T47D (cell line): ENCODE results near the gene HIBCH.

Source experiments
- DNase-seq, 2 experiments: peaks; one replicate each; pipeline versions ENCODE4 v3.0.0 to v3.0.0-alpha.2; 2011 to 2012; ENCODE audit warnings: low read depth in 1 of 2, low spot score in 1 of 2
- JUND ChIP-seq: IDR thresholded peaks from 2 replicates; pipeline ENCODE4 v1.6.1; 2012; ENCODE audit warnings: low read depth
- in situ Hi-C: cut with HindIII; loops from 2 replicates; pipeline ENCODE4 v1.10.0; 2016; ENCODE audit warnings: low sequenced_read_pairs, low pct_unique_long_range_greater_than_20kb

The HIBCH gene

GRCh38 chr2:190207930-190208329, 111.7 kb downstream of the HIBCH start:
- in situ Hi-C loops, result no loop called here
- no peak for TF ChIP-seq JUND
- no peak for DNase-seq

DNA sequence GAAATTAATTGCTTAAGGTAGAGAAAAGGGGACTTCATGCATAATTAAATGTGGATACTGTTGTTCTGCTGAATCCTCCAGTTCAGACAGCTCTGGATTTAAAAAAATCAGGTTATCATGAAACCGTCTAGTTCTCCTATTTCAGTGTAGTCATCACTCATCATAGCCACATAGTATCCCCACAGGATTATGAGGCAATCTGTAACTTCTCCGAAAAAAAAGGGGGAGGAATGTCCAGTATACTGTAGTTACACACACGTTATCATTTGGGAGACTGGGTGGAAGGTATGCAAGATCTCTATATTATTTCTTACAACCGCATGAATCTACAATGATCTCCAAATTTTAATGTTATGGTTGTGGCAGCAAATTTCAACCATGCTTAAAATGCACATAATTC, 114.0 kb downstream of the HIBCH start:
- TF ChIP-seq JUND, result no peak
- in situ Hi-C loops, result no loop called here
- no peak for DNase-seq

DNA sequence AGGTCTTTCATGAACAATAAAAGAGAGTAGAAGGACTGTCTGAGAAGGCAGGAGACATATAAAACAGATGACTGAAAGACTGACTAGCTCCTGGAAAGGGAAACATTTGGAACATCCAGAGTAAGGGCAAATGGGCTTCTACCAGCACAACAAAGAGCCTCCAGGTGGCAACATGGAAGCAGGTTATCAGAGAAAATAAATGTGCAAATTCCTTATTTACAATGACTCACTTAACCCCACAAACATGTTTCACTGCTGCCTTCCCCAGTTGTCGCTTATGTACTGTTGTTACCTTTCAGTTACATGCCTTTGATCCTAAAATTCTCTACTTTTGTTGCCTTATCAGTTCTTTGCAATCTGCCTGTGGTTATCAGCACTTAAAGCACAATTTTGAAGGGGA, 117.0 kb downstream of the HIBCH start:
- in situ Hi-C loops, result no loop called here

GRCh38 chr2:190202018-190202417, 117.6 kb downstream of the HIBCH start:
- in situ Hi-C loops, result no loop called here
- TF ChIP-seq JUND, result no peak
- DNase-seq, result no peak

More for the DNA sequence above, 117.0 kb downstream of the HIBCH start:
- no peak for TF ChIP-seq JUND
- DNase-seq, result no peak

- DNase-seq, result no peak
- no peak for TF ChIP-seq JUND
- in situ Hi-C loops, result no loop called here
Observed at GRCh38 chr2:190200603-190201002, 119.0 kb downstream of the HIBCH start.

DNA sequence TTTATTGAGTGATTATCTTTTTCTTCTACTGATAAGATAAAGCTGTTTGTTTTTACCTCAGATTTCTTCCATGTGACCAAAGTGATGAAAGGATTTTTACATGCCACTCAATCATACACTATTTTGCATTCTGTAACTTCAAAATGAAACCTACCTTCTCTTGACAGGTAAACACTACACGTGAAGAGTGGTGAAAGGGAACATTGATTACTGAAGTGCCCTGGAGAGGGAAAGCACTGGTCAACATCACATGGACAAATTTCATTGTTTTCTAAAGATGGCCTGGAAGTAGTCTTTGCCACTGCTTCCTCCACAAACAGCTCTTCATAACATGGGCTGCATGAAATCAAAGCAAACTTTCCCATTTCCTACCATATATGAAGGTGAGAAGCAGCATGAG, 120.1 kb downstream of the HIBCH start:
- no peak for DNase-seq
- no peak for TF ChIP-seq JUND
- in situ Hi-C loops, result no loop called here

- in situ Hi-C loops, result no loop called here
- TF ChIP-seq JUND, result no peak
- DNase-seq, result no peak
Observed at GRCh38 chr2:190199109-190199508, 120.5 kb downstream of the HIBCH start.

DNA sequence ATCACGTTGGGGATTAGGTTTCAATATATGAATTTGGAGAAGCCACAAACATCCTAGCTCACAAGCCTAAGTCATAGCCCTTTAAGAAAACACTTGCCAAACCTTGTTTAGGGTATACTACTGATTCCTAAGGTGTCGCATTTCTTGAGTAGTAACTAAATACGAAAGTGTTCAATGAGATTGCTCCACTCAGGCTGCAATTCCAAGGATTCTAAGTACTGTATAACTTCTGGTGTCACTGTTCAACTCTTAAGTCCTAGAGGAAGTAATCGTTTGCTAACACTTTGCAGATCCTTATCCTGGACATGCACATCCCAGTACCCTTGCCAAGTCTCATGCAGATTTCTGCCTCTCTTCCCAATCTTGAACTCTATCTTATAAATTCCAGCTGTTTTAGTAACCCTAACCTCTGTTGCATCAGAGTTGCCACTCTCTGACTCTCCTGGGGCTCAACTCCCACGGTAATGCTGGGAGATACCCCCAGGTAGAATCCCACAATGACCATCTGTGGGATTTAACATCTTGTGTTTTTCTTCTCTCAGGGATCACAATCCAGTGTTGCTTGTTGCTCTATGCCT, 122.4 kb downstream of the HIBCH start:
- DNase-seq, result no peak
- in situ Hi-C loops, result no loop called here
- TF ChIP-seq JUND, result no peak

DNA sequence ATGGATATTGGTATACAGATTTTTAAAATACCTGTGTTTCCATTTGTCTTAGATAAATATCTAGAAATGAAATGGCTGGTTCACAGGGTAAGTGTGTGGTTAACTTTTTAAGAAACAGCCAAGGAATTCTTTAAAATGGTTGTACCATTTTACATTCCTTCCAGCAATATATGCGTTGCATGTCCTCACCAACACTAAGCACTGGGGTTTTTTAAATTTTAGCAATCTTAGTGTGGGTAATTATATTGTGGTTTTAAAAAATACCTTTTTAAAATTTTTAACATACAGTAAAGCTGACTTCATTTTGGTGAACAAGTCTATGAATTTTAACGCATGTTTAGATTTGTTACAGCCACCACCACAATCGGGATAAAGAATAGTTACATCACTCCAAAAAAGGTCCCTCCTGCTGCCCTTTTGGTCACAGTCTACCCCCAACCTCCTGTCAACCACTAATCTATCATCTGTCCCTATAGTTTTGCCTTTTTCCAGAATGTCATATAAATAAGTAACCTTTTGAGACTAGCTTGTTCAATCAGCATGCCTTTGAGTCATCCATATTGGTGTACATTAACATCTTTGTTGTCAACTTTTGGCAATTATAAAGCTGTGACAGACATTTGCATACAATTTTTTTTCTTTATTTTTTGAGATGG, 129.0 kb downstream of the HIBCH start:
- in situ Hi-C loops, result no loop called here
- no peak for DNase-seq
- no peak for TF ChIP-seq JUND

DNA sequence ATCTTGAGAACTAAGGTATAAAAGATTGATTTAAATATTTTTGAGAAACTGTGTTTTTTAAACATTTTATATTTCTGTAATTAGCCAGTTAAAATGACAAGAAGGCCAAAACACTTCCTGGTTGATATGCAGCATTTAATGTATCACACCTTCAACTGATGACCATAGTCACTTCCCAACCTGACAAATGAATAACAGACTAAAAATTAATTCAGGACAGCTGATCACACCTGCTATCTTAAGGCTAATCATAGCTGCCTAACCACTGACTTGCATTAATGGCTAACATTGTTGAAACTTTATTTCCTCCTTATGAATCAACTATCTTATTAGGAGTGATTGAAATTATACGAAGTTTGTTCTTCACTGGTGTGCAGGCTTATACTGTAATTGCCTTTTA, 131.3 kb downstream of the HIBCH start:
- in situ Hi-C loops, result no loop called here
- TF ChIP-seq JUND, result no peak
- no peak for DNase-seq

DNA sequence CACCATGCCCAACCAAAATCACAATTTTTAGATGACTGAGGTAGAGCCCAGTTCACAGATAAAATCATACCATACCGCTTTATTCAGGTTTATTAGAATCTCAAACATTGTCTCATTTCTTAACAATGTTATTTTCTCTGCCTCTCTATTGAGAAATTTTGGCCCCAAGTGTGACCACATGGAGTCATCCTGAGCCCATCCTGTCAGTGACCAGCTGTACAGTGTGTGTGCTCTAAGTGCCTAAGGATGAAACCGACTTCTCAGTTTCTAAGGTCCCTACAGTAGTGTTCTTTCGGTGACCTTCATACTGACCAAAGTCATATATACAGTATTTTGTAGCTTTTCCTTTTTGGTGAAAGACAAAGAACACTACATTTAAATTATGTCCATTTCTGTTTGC, 133.4 kb downstream of the HIBCH start:
- in situ Hi-C loops, result no loop called here
- TF ChIP-seq JUND, result no peak
- no peak for DNase-seq

DNA sequence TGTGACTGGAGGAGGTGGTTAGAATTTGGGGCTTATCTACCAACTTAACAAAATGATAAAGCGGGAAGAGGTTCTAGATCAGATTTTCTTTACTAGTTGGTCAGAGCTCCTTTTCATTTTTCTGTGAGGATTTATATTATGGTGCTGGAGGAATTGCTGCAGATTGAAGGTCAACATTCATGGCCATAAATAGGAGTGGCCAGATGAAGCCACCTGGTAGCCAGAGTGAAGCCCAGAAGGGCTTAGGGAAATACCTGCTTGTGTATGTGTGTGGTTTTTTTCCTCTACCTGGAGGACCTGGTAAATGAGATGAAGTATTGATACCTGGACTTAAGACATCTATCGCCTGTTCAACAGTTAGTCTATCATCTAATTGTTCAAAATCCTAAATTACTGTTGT, 134.2 kb downstream of the HIBCH start:
- TF ChIP-seq JUND, result no peak
- in situ Hi-C loops, result no loop called here
- DNase-seq, result no peak

GRCh38 chr2:190184460-190184859, 135.2 kb downstream of the HIBCH start:
- no peak for DNase-seq
- TF ChIP-seq JUND, result no peak
- in situ Hi-C loops, result no loop called here

- in situ Hi-C loops, result no loop called here
- TF ChIP-seq JUND, result no peak
- no peak for DNase-seq
Observed at GRCh38 chr2:190183539-190183938, 136.1 kb downstream of the HIBCH start.
